ENCODE results near the gene FRMD4A.

DNA sequence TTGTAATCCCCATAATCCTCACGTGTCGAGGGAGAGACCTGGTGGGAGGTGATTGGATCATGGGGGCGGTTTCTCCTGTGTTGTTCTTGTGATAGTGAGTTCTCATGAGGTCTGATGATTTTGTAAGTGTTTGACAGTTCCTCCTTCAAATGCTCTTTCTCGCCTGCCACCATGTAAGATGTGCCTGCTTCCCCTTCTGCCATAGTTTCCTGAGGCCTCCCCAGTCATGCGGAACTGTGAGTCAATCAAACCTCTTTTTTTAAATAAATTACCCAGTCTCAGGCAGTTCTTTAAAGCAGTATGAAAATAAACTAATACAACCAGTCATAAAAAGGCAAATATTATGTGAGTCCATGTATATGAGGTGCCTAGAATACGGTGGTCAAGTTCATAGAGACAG lies 87.5 kb downstream of the FRMD4A start:
- TF ChIP-seq POLR2A (IDR thresholded peaks at IDR 0.05): no peak
- TF ChIP-seq, protein P1, sequence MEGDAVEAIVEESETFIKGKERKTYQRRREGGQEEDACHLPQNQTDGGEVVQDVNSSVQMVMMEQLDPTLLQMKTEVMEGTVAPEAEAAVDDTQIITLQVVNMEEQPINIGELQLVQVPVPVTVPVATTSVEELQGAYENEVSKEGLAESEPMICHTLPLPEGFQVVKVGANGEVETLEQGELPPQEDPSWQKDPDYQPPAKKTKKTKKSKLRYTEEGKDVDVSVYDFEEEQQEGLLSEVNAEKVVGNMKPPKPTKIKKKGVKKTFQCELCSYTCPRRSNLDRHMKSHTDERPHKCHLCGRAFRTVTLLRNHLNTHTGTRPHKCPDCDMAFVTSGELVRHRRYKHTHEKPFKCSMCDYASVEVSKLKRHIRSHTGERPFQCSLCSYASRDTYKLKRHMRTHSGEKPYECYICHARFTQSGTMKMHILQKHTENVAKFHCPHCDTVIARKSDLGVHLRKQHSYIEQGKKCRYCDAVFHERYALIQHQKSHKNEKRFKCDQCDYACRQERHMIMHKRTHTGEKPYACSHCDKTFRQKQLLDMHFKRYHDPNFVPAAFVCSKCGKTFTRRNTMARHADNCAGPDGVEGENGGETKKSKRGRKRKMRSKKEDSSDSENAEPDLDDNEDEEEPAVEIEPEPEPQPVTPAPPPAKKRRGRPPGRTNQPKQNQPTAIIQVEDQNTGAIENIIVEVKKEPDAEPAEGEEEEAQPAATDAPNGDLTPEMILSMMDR (IDR thresholded peaks at IDR 0.05): no peak

Measured in heart left ventricle (tissue), 13 donors.